ENCODE measurements around the gene RASL11A.

Gene RASL11A

DNA sequence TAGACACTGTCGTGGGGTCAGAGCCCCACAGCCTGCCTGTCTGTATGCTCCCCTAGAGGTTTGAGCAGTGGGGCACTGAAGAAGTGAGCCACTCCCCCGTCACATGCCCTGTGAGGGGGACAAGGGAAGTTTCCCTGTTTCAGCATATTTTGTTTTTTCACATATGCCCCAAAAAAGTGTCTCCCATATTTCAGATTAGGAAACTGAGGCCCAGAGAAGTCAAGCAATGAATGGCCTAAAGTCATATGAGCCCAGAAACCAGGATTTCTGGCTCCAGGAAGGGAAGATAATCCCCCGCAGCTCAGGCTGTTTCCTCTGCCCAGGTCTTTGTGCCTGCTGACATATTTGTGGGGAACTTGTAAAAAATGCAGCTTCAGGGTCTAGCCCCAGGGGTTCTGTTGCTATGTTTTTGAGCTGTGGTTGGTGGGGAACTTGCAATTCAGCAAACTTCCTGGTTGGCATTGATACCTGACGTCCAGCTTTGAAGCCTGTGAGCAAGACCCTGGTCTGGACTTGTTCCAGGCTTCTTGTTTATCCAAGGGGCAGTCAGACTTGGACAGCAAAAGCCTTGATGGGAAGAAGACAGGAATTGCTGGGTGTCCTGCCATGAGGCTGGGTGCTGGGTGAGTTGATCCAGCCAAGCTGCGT lies 9.5 kb downstream of the RASL11A start:
- no peak for DNase-seq
- H2BK120ac ChIP-seq (ENCODE audit: low read depth, low read length): no peak overlapping the region
- no peak overlapping the region for H3K23ac ChIP-seq (ENCODE audit: low read length in 2 of 2)
- no peak overlapping the region for H2BK15ac ChIP-seq (ENCODE audit: low read depth, poor library complexity, severe bottlenecking)
- no peak overlapping the region for H2BK12ac ChIP-seq (ENCODE audit: low read length in 2 of 2)
- no peak overlapping the region for H3K14ac ChIP-seq (ENCODE audit: low read length in 2 of 2)
- H3K4me2 ChIP-seq (ENCODE audit: low read length, poor library complexity, severe bottlenecking): no peak overlapping the region
- no peaks in the 10 kb centered on the region for H3K36me3 ChIP-seq (ENCODE audit: control insufficient read depth in 1 of 2, insufficient read depth in 2 of 2, low read depth in 1 of 2, low read length in 2 of 2)
- no peak overlapping the region for H4K8ac ChIP-seq (ENCODE audit: low read length)
- H3K4me3 ChIP-seq (ENCODE audit: insufficient read depth in 1 of 2, low read depth in 1 of 2, low read length in 2 of 2): no peak overlapping the region
- WGBS: 73% methylated on average over 5 of the region's 5 CpGs
- H2AK5ac ChIP-seq (ENCODE audit: low read length, severe bottlenecking): no peak overlapping the region
- H3K27ac ChIP-seq (ENCODE audit: low read length, poor library complexity, severe bottlenecking): no peak overlapping the region
- H3K4ac ChIP-seq (ENCODE audit: low read depth in 1 of 2, low read length in 2 of 2): no peak overlapping the region
- H3K9ac ChIP-seq (ENCODE audit: low read length): no peak overlapping the region
- H4K91ac ChIP-seq (ENCODE audit: low read length): no peak overlapping the region
- no peaks in the 10 kb centered on the region for H3K79me1 ChIP-seq (replicated peaks; ENCODE audit: low read length, poor library complexity, severe bottlenecking)
- peaks cover 2% of the 10 kb centered on the region for H3K4me1 ChIP-seq (ENCODE audit: control insufficient read depth, insufficient read depth, low read depth, low read length)
- no peak overlapping the region for H2BK5ac ChIP-seq (ENCODE audit: low read depth, low read length, poor library complexity, severe bottlenecking)
- H3K27me3 ChIP-seq (ENCODE audit: control insufficient read depth in 1 of 2, insufficient read depth in 1 of 2, low read length in 2 of 2): peaks cover 8 to 49% of the 10 kb centered on the region in 2 experiments
- H3K9me3 ChIP-seq (ENCODE audit: control insufficient read depth, low read length): no peaks in the 10 kb centered on the region
- no peak overlapping the region for H2AFZ ChIP-seq (ENCODE audit: low read depth, low read length)
- H3K18ac ChIP-seq (ENCODE audit: low read depth in 1 of 2, low read length in 2 of 2): no peak overlapping the region

DNA sequence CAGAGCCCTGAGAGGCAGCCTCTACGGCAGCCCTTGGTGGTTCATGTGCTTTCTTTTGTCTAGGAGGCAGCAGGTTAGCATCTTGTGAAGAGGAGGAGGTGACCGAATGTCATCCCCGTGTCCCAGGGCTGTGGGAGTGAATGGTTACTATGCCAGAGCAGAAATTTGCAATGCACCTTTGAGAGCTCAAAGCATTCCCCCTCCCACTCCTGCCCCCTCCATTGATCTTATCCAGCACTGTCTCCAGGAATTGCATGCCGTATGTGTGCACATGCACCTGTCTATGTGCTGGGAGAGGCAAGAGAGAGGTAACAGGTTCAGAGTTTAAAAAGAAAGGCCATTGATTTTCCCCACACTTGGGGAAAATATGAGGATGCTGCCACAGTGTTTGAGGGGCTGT lies 10.2 kb downstream of the RASL11A start:
- Histone ChIP-seq H3K4me1 (ENCODE audit: control insufficient read depth, insufficient read depth, low read depth, low read length) (peaks cover 2% of the 10 kb centered on the region), H2BK5ac (ENCODE audit: low read depth, low read length, poor library complexity, severe bottlenecking) (no peak overlapping the region), H3K18ac (ENCODE audit: low read depth in 1 of 2, low read length in 2 of 2) (no peak overlapping the region), H2BK15ac (ENCODE audit: low read depth, poor library complexity, severe bottlenecking) (no peak overlapping the region), H3K4ac (ENCODE audit: low read depth in 1 of 2, low read length in 2 of 2) (no peak overlapping the region), H3K4me2 (ENCODE audit: low read length, poor library complexity, severe bottlenecking) (no peak overlapping the region), H3K23ac (ENCODE audit: low read length in 2 of 2) (no peak overlapping the region), H3K4me3 (ENCODE audit: insufficient read depth in 1 of 2, low read depth in 1 of 2, low read length in 2 of 2) (no peak overlapping the region), H3K36me3 (ENCODE audit: control insufficient read depth in 1 of 2, insufficient read depth in 2 of 2, low read depth in 1 of 2, low read length in 2 of 2) (no peaks in the 10 kb centered on the region), H3K27ac (ENCODE audit: low read length, poor library complexity, severe bottlenecking) (no peak overlapping the region), H3K27me3 (ENCODE audit: control insufficient read depth in 1 of 2, insufficient read depth in 1 of 2, low read length in 2 of 2) (peaks cover 8 to 45% of the 10 kb centered on the region in 2 experiments), H2AFZ (ENCODE audit: low read depth, low read length) (no peak overlapping the region), H3K79me1 (replicated peaks; ENCODE audit: low read length, poor library complexity, severe bottlenecking) (no peaks in the 10 kb centered on the region), H2AK5ac (ENCODE audit: low read length, severe bottlenecking) (no peak overlapping the region), H4K8ac (ENCODE audit: low read length) (no peak overlapping the region), H2BK120ac (ENCODE audit: low read depth, low read length) (no peak overlapping the region), H2BK12ac (ENCODE audit: low read length in 2 of 2) (no peak overlapping the region), H3K9ac (ENCODE audit: low read length) (no peak overlapping the region), H3K14ac (ENCODE audit: low read length in 2 of 2) (no peak overlapping the region), H4K91ac (ENCODE audit: low read length) (no peak overlapping the region), H3K9me3 (ENCODE audit: control insufficient read depth, low read length) (no peaks in the 10 kb centered on the region)
- DNase-seq: no peak
- WGBS: 88% methylated on average over 3 of the region's 4 CpGs

- H3K14ac ChIP-seq (ENCODE audit: low read length in 2 of 2): no peak overlapping the region
- no peak overlapping the region for H2BK15ac ChIP-seq (ENCODE audit: low read depth, poor library complexity, severe bottlenecking)
- no CpG with 5 or more reads among the region's 1 CpG for WGBS
- no peak overlapping the region for H3K9ac ChIP-seq (ENCODE audit: low read length)
- no peak overlapping the region for H4K8ac ChIP-seq (ENCODE audit: low read length)
- no peaks in the 10 kb centered on the region for H3K9me3 ChIP-seq (ENCODE audit: control insufficient read depth, low read length)
- no peak overlapping the region for H3K4ac ChIP-seq (ENCODE audit: low read depth in 1 of 2, low read length in 2 of 2)
- H3K36me3 ChIP-seq (ENCODE audit: control insufficient read depth in 1 of 2, insufficient read depth in 2 of 2, low read depth in 1 of 2, low read length in 2 of 2): no peaks in the 10 kb centered on the region
- H3K4me3 ChIP-seq (ENCODE audit: insufficient read depth in 1 of 2, low read depth in 1 of 2, low read length in 2 of 2): no peak overlapping the region
- no peak for DNase-seq
- no peak overlapping the region for H2BK5ac ChIP-seq (ENCODE audit: low read depth, low read length, poor library complexity, severe bottlenecking)
- no peak overlapping the region for H3K4me2 ChIP-seq (ENCODE audit: low read length, poor library complexity, severe bottlenecking)
- H4K91ac ChIP-seq (ENCODE audit: low read length): no peak overlapping the region
- no peak overlapping the region for H2AFZ ChIP-seq (ENCODE audit: low read depth, low read length)
- H3K27ac ChIP-seq (ENCODE audit: low read length, poor library complexity, severe bottlenecking): no peak overlapping the region
- H2AK5ac ChIP-seq (ENCODE audit: low read length, severe bottlenecking): no peak overlapping the region
- H2BK12ac ChIP-seq (ENCODE audit: low read length in 2 of 2): no peak overlapping the region
- H3K18ac ChIP-seq (ENCODE audit: low read depth in 1 of 2, low read length in 2 of 2): no peak overlapping the region
- H3K4me1 ChIP-seq (ENCODE audit: control insufficient read depth, insufficient read depth, low read depth, low read length): peaks cover 2% of the 10 kb centered on the region
- no peak overlapping the region for H2BK120ac ChIP-seq (ENCODE audit: low read depth, low read length)
- H3K79me1 ChIP-seq (replicated peaks; ENCODE audit: low read length, poor library complexity, severe bottlenecking): no peaks in the 10 kb centered on the region
- peaks cover 8 to 41% of the 10 kb centered on the region in 2 experiments for H3K27me3 ChIP-seq (ENCODE audit: control insufficient read depth in 1 of 2, insufficient read depth in 1 of 2, low read length in 2 of 2)
- H3K23ac ChIP-seq (ENCODE audit: low read length in 2 of 2): no peak overlapping the region
These were observed 10.8 kb downstream of the RASL11A start for GRCh38 chr13:27281420-27281819.

GRCh38 chr13:27283906-27284493 lies 13.4 kb downstream of the RASL11A start:
- Histone ChIP-seq H3K27ac (ENCODE audit: low read length, poor library complexity, severe bottlenecking) (no peak overlapping the region), H3K4ac (ENCODE audit: low read depth in 1 of 2, low read length in 2 of 2) (no peak overlapping the region), H2BK5ac (ENCODE audit: low read depth, low read length, poor library complexity, severe bottlenecking) (no peak overlapping the region), H3K23ac (ENCODE audit: low read length in 2 of 2) (no peak overlapping the region), H3K18ac (ENCODE audit: low read depth in 1 of 2, low read length in 2 of 2) (no peak overlapping the region), H2BK12ac (ENCODE audit: low read length in 2 of 2) (no peak overlapping the region), H3K36me3 (ENCODE audit: control insufficient read depth in 1 of 2, insufficient read depth in 2 of 2, low read depth in 1 of 2, low read length in 2 of 2) (no peaks in the 10 kb centered on the region), H2AK5ac (ENCODE audit: low read length, severe bottlenecking) (no peak overlapping the region), H3K9ac (ENCODE audit: low read length) (no peak overlapping the region), H4K8ac (ENCODE audit: low read length) (no peak overlapping the region), H3K4me3 (ENCODE audit: insufficient read depth in 1 of 2, low read depth in 1 of 2, low read length in 2 of 2) (no peak overlapping the region), H2BK120ac (ENCODE audit: low read depth, low read length) (no peak overlapping the region), H2AFZ (ENCODE audit: low read depth, low read length) (no peak overlapping the region), H3K9me3 (ENCODE audit: control insufficient read depth, low read length) (no peaks in the 10 kb centered on the region), H2BK15ac (ENCODE audit: low read depth, poor library complexity, severe bottlenecking) (no peak overlapping the region), H4K91ac (ENCODE audit: low read length) (no peak overlapping the region), H3K4me1 (ENCODE audit: control insufficient read depth, insufficient read depth, low read depth, low read length) (peaks cover 2% of the 10 kb centered on the region), H3K4me2 (ENCODE audit: low read length, poor library complexity, severe bottlenecking) (no peak overlapping the region), H3K14ac (ENCODE audit: low read length in 2 of 2) (no peak overlapping the region), H3K79me1 (replicated peaks; ENCODE audit: low read length, poor library complexity, severe bottlenecking) (no peaks in the 10 kb centered on the region), H3K27me3 (ENCODE audit: control insufficient read depth in 1 of 2, insufficient read depth in 1 of 2, low read length in 2 of 2) (peaks cover 8 to 35% of the 10 kb centered on the region in 2 experiments)
- WGBS: 87% methylated on average over 3 of the region's 4 CpGs
- no peak for DNase-seq
